H54 (cell line): ENCODE results near the gene DOK7.
A peak's percentile ranks its signal among the peaks of the same experiment; 100 is the strongest.
"Not testable (repeated sequence)": the region's sequence is repeated elsewhere in the genome, so short reads cannot be mapped to it uniquely, and the experiment has no call there.

Source experiments
- DNase-seq: peaks from one replicate; pipeline ENCODE4 v3.0.0; 2011; ENCODE audit warnings: low spot score, mixed read lengths; ENCODE audit not compliant: insufficient read length
- FAIRE-seq: peaks from 3 replicates; lab custom pipeline; 2011; peaks lifted over from hg19 to GRCh38; lab: Jason Lieb, UNC
- POLR2A ChIP-seq: IDR thresholded peaks from 2 replicates; pipeline ENCODE4 v1.6.1; 2011; ENCODE audit warnings: low read depth, mild to moderate bottlenecking, low read length

The DOK7 gene

GRCh38 chr4:3451956-3452355, 11.2 kb upstream of the DOK7 start:
- FAIRE-seq, result no peak
- no peak for TF ChIP-seq POLR2A
- no peak for DNase-seq

GRCh38 chr4:3452376-3452775, 10.7 kb upstream of the DOK7 start:
- FAIRE-seq (no peak), DNase-seq (no peak)
- no peak for TF ChIP-seq POLR2A

GRCh38 chr4:3455596-3455995, 7.5 kb upstream of the DOK7 start:
- not testable (repeated sequence) for FAIRE-seq, DNase-seq

GRCh38 chr4:3458371-3458770, 4.7 kb upstream of the DOK7 start:
- no peak for TF ChIP-seq POLR2A
- no peak for DNase-seq
- no peak for FAIRE-seq

GRCh38 chr4:3459156-3459555, 4.0 kb upstream of the DOK7 start:
- not testable (repeated sequence) for FAIRE-seq, DNase-seq

- DNase-seq (no peak), FAIRE-seq (no peak)
- TF ChIP-seq POLR2A, result no peak
Observed at GRCh38 chr4:3460926-3461325, 2.2 kb upstream of the DOK7 start.

GRCh38 chr4:3461515-3462291, 1.4 kb upstream of the DOK7 start:
- FAIRE-seq, result no peak
- DNase-seq, result peak; percentile 77
- TF ChIP-seq POLR2A, result no peak

GRCh38 chr4:3462321-3462789, 751 bp upstream of the DOK7 start:
- FAIRE-seq (no peak), DNase-seq (no peak)
- TF ChIP-seq POLR2A, result no peak

- no peak for FAIRE-seq
- TF ChIP-seq POLR2A, result no peak
- DNase-seq, result no peak
Observed at GRCh38 chr4:3463556-3464348, 646 bp downstream of the DOK7 start.

- DNase-seq, result no peak
- no peak for TF ChIP-seq POLR2A
- FAIRE-seq, result no peak
Observed at GRCh38 chr4:3464349-3464905, 1.3 kb downstream of the DOK7 start.

- no peak for TF ChIP-seq POLR2A
- FAIRE-seq (no peak), DNase-seq (no peak)
Observed at GRCh38 chr4:3464911-3465697, 2.0 kb downstream of the DOK7 start.

GRCh38 chr4:3465698-3466671, 2.9 kb downstream of the DOK7 start:
- no peak for TF ChIP-seq POLR2A
- FAIRE-seq, result no peak
- no peak for DNase-seq
